Hepatocyte (in vitro differentiated cells): ENCODE results near the gene CREB5.

Source experiments
- CTCF ChIP-seq: fragments of 200-600 bp; sonication (generic); IDR thresholded peaks from 2 replicates; pipeline ENCODE4 v1.5.1; 2016; ENCODE audit warnings: antibody characterized with exemption, mild to moderate bottlenecking; ENCODE audit not compliant: poor library complexity
- EZH2 ChIP-seq: fragments of 200-600 bp; sonication (generic); IDR thresholded peaks from 2 replicates; pipeline ENCODE4 v1.6.1; 2016; ENCODE audit warnings: antibody characterized with exemption, mild to moderate bottlenecking, borderline replicate concordance
- EZH2phosphoT487 ChIP-seq: fragments of 200-600 bp; sonication (generic); IDR thresholded peaks from one replicate; pipeline ENCODE4 v1.6.1; 2018; ENCODE audit warnings: antibody characterized with exemption, mild to moderate bottlenecking, low read depth, moderate library complexity; ENCODE audit not compliant: unreplicated experiment, severe bottlenecking

- no peak for TF ChIP-seq CTCF
- TF ChIP-seq EZH2 = no peak
- no peak for TF ChIP-seq EZH2phosphoT487
Observed at GRCh38 chr7:28818996-28819395, 406.7 kb downstream of the CREB5 start.
